ENCODE results near the gene CCDC85C. TPM values are rescaled to one million over a fixed set of nuclear protein-coding genes. Genes with fewer than 3 reads are reported as not detected.
A peak's percentile ranks its signal among the peaks of the same experiment; 100 is the strongest.

CCDC85C gene
- total and polyA plus RNA-seq, 10 of the 15 experiments (the other 5 are each of a cell fraction or from before 2014, with no cell fraction given): 0.03 to 3.6 (median 1.1) TPM

- no peak for TF ChIP-seq MAX (IDR thresholded peaks at IDR 0.05; ENCODE audit: low read depth, low read length)
- TF ChIP-seq BCL3 (IDR thresholded peaks at IDR 0.05; ENCODE audit: borderline replicate concordance, insufficient read depth, low read depth, low read length, poor library complexity, severe bottlenecking): no peak
- no peak for TF ChIP-seq RCOR1 (conservative IDR thresholded peaks at IDR 0.05; ENCODE audit: low read depth, low read length)
- TF ChIP-seq IRF3 (IDR thresholded peaks at IDR 0.05): no peak
- TF ChIP-seq ZNF687 (IDR thresholded peaks at IDR 0.05): no peak
- peak; percentile 46 for TF ChIP-seq NBN (IDR thresholded peaks at IDR 0.05)
- no peak for TF ChIP-seq NFIC (IDR thresholded peaks at IDR 0.05; ENCODE audit: low read depth, low read length)
- TF ChIP-seq CREB1 (IDR thresholded peaks at IDR 0.05; ENCODE audit: low read depth): no peak
- 0 out of 2 replicates have a peak, but pooled peaks have one; percentile 14 for TF ChIP-seq MTA2 (IDR thresholded peaks at IDR 0.05; ENCODE audit: low read depth)
- no peak for TF ChIP-seq ATF7 (IDR thresholded peaks at IDR 0.05; ENCODE audit: low read depth)
- peak; percentile 97 for TF ChIP-seq NR2F1 (conservative IDR thresholded peaks at IDR 0.05)
- TF ChIP-seq ZBTB33 (IDR thresholded peaks at IDR 0.05): no peak
- TF ChIP-seq BHLHE40 (IDR thresholded peaks at IDR 0.05; ENCODE audit: borderline replicate concordance in 1 of 2, low read depth in 2 of 2, low read length in 1 of 2): peak in 1 of 2 experiments; percentile 62; a peak in 1 of 4 replicates
- no peak for TF ChIP-seq RELA (IDR thresholded peaks at IDR 0.05; ENCODE audit: borderline replicate concordance, partially characterized antibody)
- no peak for TF ChIP-seq SMC3 (IDR thresholded peaks at IDR 0.05; ENCODE audit: borderline replicate concordance, low read length)
- TF ChIP-seq IKZF2 (IDR thresholded peaks at IDR 0.05): peak in 1 of 2 experiments; percentile 9; a peak in 1 of 4 replicates
- no peak for TF ChIP-seq E2F4 (IDR thresholded peaks at IDR 0.05; ENCODE audit: low read depth, low read length)
- TF ChIP-seq IKZF1 (conservative IDR thresholded peaks at IDR 0.05): peak; percentile 60
- no peak for TF ChIP-seq CREM (IDR thresholded peaks at IDR 0.05; ENCODE audit: low read depth)
- peak; percentile 35 for TF ChIP-seq DPF2 (IDR thresholded peaks at IDR 0.05)
- no peak for TF ChIP-seq RAD51 (IDR thresholded peaks at IDR 0.05)
Measured at GRCh38 chr14:99602054-99602787, 1.8 kb downstream of the CCDC85C start (continued).

Data from GM12878 (cell line).